Endodermal cell (in vitro differentiated cells): ENCODE data around the gene TAF1B. TPM values are rescaled to one million over a fixed set of nuclear protein-coding genes. Genes with fewer than 3 reads are reported as not detected.
A peak's percentile ranks its signal among the peaks of the same experiment; 100 is the strongest.

ENCODE experiments used
- DNase-seq: peaks from one replicate; pipeline ENCODE4 v3.0.0-alpha.2; 2017
- H3K27ac ChIP-seq: 2 replicates; pipeline ENCODE4 v1.5.1; 2013; ENCODE audit warnings: mild to moderate bottlenecking, low read depth, low read length, moderate library complexity
- H3K27me3 ChIP-seq: 2 replicates; pipeline ENCODE4 v1.6.1; 2013; ENCODE audit warnings: mild to moderate bottlenecking, low read length, moderate library complexity; ENCODE audit not compliant: insufficient read depth, control insufficient read depth, poor library complexity, severe bottlenecking
- H3K36me3 ChIP-seq: 2 replicates; pipeline ENCODE4 v1.7.0; 2013; ENCODE audit warnings: mild to moderate bottlenecking, low read length, moderate library complexity; ENCODE audit not compliant: control insufficient read depth, insufficient read depth
- H3K4me1 ChIP-seq: one replicate; pipeline ENCODE4 v1.7.0; 2013; ENCODE audit warnings: low read length; ENCODE audit not compliant: control insufficient read depth, insufficient read depth
- H3K4me3 ChIP-seq: 2 replicates; pipeline ENCODE4 v1.5.1; 2013; ENCODE audit warnings: mild to moderate bottlenecking, low read length, moderate library complexity
- H3K9ac ChIP-seq: 2 replicates; pipeline ENCODE4 v1.6.1; 2013; ENCODE audit warnings: mild to moderate bottlenecking, low read length, moderate library complexity; ENCODE audit not compliant: poor library complexity, severe bottlenecking; ENCODE audit errors: extremely low read depth
- H3K9me3 ChIP-seq: 2 replicates; pipeline ENCODE4 v1.6.1; 2013; ENCODE audit warnings: mild to moderate bottlenecking, low read length, moderate library complexity; ENCODE audit not compliant: control insufficient read depth
- H3K27ac Mint-ChIP-seq: 2 replicates; pipeline ENCODE4 v1.8.0; 2020; ENCODE audit warnings: mixed read lengths
- H3K27me3 Mint-ChIP-seq: 2 replicates; pipeline ENCODE4 v1.8.0; 2021; ENCODE audit warnings: mild to moderate bottlenecking, mixed read lengths; ENCODE audit not compliant: insufficient read depth
- H3K36me3 Mint-ChIP-seq: 2 replicates; pipeline ENCODE4 v1.8.0; 2020; ENCODE audit warnings: low read depth, mixed read lengths
- H3K4me1 Mint-ChIP-seq: 2 replicates; pipeline ENCODE4 v1.8.0; 2020; ENCODE audit warnings: mixed read lengths
- H3K4me3 Mint-ChIP-seq: 2 replicates; pipeline ENCODE4 v1.8.0; 2020; ENCODE audit warnings: mild to moderate bottlenecking, moderate library complexity, mixed read lengths
- H3K9me3 Mint-ChIP-seq: 2 replicates; pipeline ENCODE4 v1.8.0; 2020; ENCODE audit warnings: mild to moderate bottlenecking, mixed read lengths
- WGBS, 2 experiments: methylation state at CpG; one replicate each; pipeline versions ENCODE4 v1.1.5 to v1.1.7; 2013; ENCODE audit warnings: missing lambda C conversion rate in 2 of 2, mixed read lengths in 1 of 2; ENCODE audit not compliant: insufficient coverage in 1 of 2, insufficient read length in 1 of 2; 5-methylcytosine and 5-hydroxymethylcytosine counted together
- total RNA-seq, 2 donors: library from RNA; stranded (reverse); fragmentation: NEBNext Ultra II Directional in 1 of 2; extraction: Animal tissue kit (Norgen Biotek cat#: 25700) in 1 of 2; gene quantifications; 2 replicates in 1 of 2; 3 replicates in 1 of 2; pipeline ENCODE4 v1.2.1, GENCODE V29; 2021
- TF ChIP-seq, protein P1 (sequence below): fragments of 200-600 bp; sonication (generic); conservative IDR thresholded peaks from 2 replicates; pipeline ENCODE4 v1.5.0; 2021; ENCODE audit warnings: antibody characterized with exemption, mild to moderate bottlenecking

The TAF1B gene
- total RNA-seq, 2 donors from 2014 or later = 36.2 to 41.9 TPM

DNA sequence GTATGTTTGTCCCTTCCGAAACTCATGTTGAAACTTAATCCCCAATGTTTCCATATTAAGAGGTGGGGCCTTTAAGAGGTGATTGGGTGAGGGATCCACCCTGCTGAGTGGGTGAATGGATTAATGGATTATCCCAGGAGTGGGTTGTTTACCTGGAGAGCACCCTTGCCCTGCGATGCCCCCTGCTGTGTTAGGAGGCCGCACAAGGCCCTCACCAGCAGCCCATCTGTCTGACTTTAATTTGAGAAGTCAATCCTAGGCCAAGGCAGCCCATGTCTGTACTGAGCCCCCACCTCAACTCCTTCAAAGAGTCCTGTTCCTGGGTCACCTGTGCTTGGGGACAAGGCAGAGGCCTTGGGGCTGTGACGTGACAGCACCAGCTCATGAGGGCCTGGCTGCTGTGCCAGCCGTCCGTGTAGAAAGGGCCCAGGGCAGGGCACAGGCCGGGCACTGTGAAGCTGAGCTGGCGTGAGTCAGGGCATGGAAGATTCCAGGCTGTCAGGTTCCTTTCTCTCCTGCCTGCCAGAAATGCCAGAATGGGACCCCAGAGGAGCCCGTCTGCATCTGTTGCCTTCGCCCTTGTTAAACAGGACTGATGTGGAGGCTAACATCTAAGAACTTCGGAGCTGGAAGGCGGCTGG is 21.3 kb upstream of the TAF1B start:
- Mint-ChIP-seq H3K4me1 (peaks cover 13% of the 10 kb centered on the region), H3K4me3 (no peak overlapping the region)
- 82 to 92% methylated on average over 8 to 12 of the region's 12 CpGs for WGBS, 2 experiments

DNA sequence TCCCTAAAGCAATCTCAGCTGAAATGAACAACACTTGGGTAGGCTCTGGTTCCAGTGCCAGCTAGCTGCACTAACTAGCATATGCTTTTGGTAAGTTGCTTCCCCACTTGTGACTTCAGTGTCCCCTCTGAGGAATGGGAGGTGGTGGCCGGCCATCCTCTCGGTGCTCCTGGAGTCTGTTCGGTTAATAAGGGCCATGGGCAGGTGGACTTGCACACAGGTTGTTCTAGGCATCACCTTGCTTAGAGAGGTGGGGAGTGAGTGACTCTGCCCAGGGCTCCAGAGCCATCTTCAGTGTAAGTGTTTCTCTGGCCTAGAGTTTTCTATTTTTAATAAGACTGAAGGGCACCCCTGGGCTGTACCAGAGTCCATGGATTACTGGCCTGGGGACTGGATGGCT is 18.8 kb upstream of the TAF1B start:
- WGBS, 2 experiments = 93% methylated on average over 3 of the region's 3 CpGs; no CpG with 5 or more reads in 1 of the 2 experiments
- Mint-ChIP-seq H3K9me3 (no peaks in the 10 kb centered on the region), H3K27me3 (peaks cover 20% of the 10 kb centered on the region), H3K4me3 (no peak overlapping the region), H3K4me1 (peaks cover 13% of the 10 kb centered on the region), H3K27ac (no peak overlapping the region), H3K36me3 (no peaks in the 10 kb centered on the region)
- no peaks in the 10 kb centered on the region for H3K27me3 ChIP-seq
- no peak overlapping the region for H3K4me3 ChIP-seq
- no peak overlapping the region for H3K9ac ChIP-seq
- H3K36me3 ChIP-seq = no peaks in the 10 kb centered on the region
- no peaks in the 10 kb centered on the region for H3K9me3 ChIP-seq
- H3K27ac ChIP-seq = no peak overlapping the region
- TF ChIP-seq, protein P1, sequence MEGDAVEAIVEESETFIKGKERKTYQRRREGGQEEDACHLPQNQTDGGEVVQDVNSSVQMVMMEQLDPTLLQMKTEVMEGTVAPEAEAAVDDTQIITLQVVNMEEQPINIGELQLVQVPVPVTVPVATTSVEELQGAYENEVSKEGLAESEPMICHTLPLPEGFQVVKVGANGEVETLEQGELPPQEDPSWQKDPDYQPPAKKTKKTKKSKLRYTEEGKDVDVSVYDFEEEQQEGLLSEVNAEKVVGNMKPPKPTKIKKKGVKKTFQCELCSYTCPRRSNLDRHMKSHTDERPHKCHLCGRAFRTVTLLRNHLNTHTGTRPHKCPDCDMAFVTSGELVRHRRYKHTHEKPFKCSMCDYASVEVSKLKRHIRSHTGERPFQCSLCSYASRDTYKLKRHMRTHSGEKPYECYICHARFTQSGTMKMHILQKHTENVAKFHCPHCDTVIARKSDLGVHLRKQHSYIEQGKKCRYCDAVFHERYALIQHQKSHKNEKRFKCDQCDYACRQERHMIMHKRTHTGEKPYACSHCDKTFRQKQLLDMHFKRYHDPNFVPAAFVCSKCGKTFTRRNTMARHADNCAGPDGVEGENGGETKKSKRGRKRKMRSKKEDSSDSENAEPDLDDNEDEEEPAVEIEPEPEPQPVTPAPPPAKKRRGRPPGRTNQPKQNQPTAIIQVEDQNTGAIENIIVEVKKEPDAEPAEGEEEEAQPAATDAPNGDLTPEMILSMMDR = no peak
- H3K4me1 ChIP-seq = peaks cover 3% of the 10 kb centered on the region
- DNase-seq = no peak

More for the DNA sequence above, 21.3 kb upstream of the TAF1B start:
- TF ChIP-seq, protein P1 = no peak
- no peaks in the 10 kb centered on the region for H3K36me3 Mint-ChIP-seq
- no peak overlapping the region for H3K27ac Mint-ChIP-seq
- Histone ChIP-seq H3K9me3 (no peaks in the 10 kb centered on the region), H3K36me3 (no peaks in the 10 kb centered on the region), H3K27me3 (no peaks in the 10 kb centered on the region), H3K9ac (no peak overlapping the region), H3K4me1 (peaks cover 3% of the 10 kb centered on the region), H3K4me3 (no peak overlapping the region), H3K27ac (no peak overlapping the region)
- peaks cover 20% of the 10 kb centered on the region for H3K27me3 Mint-ChIP-seq
- peak; percentile 53 for DNase-seq
- no peaks in the 10 kb centered on the region for H3K9me3 Mint-ChIP-seq

DNA sequence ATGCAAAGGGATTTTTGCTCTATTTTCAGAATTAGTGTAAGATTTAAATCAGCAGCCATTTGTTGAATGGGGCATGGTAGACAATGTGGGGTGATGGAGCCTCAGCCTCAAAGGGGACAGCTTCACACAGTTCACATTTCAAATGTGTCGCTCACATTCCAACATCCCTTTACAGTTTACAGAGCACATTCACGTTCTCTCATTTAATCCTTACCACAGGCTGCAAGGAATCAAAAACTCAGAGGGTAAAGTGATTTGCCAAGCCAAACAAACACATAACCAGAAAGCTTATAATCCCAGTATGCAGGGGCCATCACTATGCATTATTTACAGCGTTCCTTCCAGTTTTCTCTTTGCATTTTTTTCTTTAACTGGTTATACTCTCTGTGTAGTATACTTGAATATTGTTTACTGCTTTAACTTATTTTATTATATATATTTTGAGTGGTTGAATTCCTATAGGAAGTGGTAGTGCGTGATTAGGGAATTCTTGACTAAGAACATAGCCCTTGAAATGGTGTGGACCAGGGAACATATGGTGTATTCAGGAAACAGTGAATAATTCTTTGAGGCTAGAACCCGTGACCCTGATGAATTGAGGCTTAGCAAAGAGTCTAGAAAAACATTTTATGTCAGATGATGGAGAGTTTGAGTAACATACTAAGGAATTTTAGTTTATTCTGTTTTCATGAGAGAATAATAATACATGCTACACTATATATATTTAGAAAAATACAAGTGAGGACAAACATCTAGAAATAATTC is 18.1 kb upstream of the TAF1B start:
- no peak overlapping the region for H3K4me3 Mint-ChIP-seq
- TF ChIP-seq, protein P1 = no peak
- peaks cover 13% of the 10 kb centered on the region for H3K4me1 Mint-ChIP-seq
- Histone ChIP-seq H3K4me1 (peaks cover 3% of the 10 kb centered on the region), H3K27ac (no peak overlapping the region), H3K36me3 (no peaks in the 10 kb centered on the region), H3K9me3 (no peaks in the 10 kb centered on the region), H3K4me3 (no peak overlapping the region), H3K27me3 (no peaks in the 10 kb centered on the region), H3K9ac (no peak overlapping the region)
- WGBS, 2 experiments = 82 to 84% methylated on average over 3 to 5 of the region's 5 CpGs
- DNase-seq = no peak
- no peaks in the 10 kb centered on the region for H3K36me3 Mint-ChIP-seq
- peaks cover 19% of the 10 kb centered on the region for H3K27me3 Mint-ChIP-seq
- H3K27ac Mint-ChIP-seq = no peak overlapping the region
- H3K9me3 Mint-ChIP-seq = no peaks in the 10 kb centered on the region
